Fibroblast of the aortic adventitia (primary cell): ENCODE results near the gene OR2T10. TPM values are rescaled to one million over a fixed set of nuclear protein-coding genes. Genes with fewer than 3 reads are reported as not detected.

Experiments used
- DNase-seq: peaks from one replicate; pipeline ENCODE4 v3.0.0-alpha.2; 2010; ENCODE audit warnings: low read depth
- H3K4me3 ChIP-seq: 2 replicates; pipeline ENCODE4 v1.5.1; 2011; ENCODE audit warnings: low read depth, mild to moderate bottlenecking, control low read depth, low read length, moderate library complexity
- CTCF ChIP-seq: IDR thresholded peaks from 2 replicates; pipeline ENCODE4 v1.5.1; 2011; ENCODE audit warnings: mild to moderate bottlenecking, low read length, control low read depth, inconsistent platforms; ENCODE audit not compliant: insufficient read depth
- total RNA-seq: library from RNA; depleted of rRNA; stranded (reverse); fragments of >200 nt; gene quantifications from 2 replicates; pipeline ENCODE4 v1.2.3, GENCODE V29; 2012; ENCODE audit warnings: low replicate concordance

Gene OR2T10
- total RNA-seq, 1 donor: not detected

- TF ChIP-seq CTCF: no peak
- H3K4me3 ChIP-seq: no peak overlapping the region
- no peak for DNase-seq
These were observed 20.6 kb upstream of the OR2T10 start for GRCh38 chr1:248618119-248618518.

- no peak overlapping the region for H3K4me3 ChIP-seq
- TF ChIP-seq CTCF: no peak
- no peak for DNase-seq
These were observed 16.2 kb upstream of the OR2T10 start for GRCh38 chr1:248613742-248614141.

- no peak for DNase-seq
- H3K4me3 ChIP-seq: no peak overlapping the region
- no peak for TF ChIP-seq CTCF
These were observed 14.4 kb upstream of the OR2T10 start for GRCh38 chr1:248611883-248612414.

- no peak for DNase-seq
- H3K4me3 ChIP-seq: no peak overlapping the region
- TF ChIP-seq CTCF: no peak
These were observed 12.8 kb upstream of the OR2T10 start for GRCh38 chr1:248610301-248610700.

- H3K4me3 ChIP-seq: no peak overlapping the region
- no peak for TF ChIP-seq CTCF
- no peak for DNase-seq
These were observed 1.9 kb upstream of the OR2T10 start for GRCh38 chr1:248599396-248599795.

- H3K4me3 ChIP-seq: no peak overlapping the region
- TF ChIP-seq CTCF: no peak
- no peak for DNase-seq
These were observed 885 bp downstream of the OR2T10 start for GRCh38 chr1:248596615-248597014.

GRCh38 chr1:248593226-248593625 lies 4.3 kb downstream of the OR2T10 start:
- no peak for DNase-seq
- no peak overlapping the region for H3K4me3 ChIP-seq
- no peak for TF ChIP-seq CTCF
